ENCODE results near the gene LRRFIP1.

LRRFIP1 gene

DNA sequence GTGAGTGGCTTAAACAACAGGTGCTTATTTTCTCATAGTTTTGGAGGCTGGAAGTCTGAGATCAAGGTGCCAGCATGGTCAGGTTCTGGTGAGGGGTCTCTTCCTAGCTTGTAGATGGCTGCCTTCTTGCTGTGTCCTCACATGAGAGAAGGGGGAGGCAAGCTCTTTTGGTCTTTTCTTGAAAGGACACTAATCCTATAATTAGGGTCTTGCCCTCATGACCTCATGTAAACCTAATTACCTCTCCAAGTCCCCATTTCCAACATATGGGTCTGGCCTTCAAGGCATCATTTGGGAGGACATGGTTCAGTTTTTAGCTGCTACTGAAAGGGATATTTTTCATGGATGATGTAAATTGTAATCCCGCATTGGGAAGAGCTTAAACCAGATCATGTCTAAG, 189.1 kb downstream of the LRRFIP1 start:
- H3K4me1 ChIP-seq, result peaks cover 0 to 50% (median 0%) of the 10 kb centered on the region in 10 experiments; a peak in 8 of 20 replicates
- H3K4me3 ChIP-seq, result no peak overlapping the region
- H3K9ac ChIP-seq, result no peak overlapping the region
- no peak for TF ChIP-seq Cebpa-rat (IDR thresholded peaks at IDR 0.05)
- no peaks in the 10 kb centered on the region for H3K36me3 ChIP-seq
- no peak overlapping the region for H3K27ac ChIP-seq
- H3K27me3 ChIP-seq, result no peaks in the 10 kb centered on the region
- H3K9me3 ChIP-seq (replicated peaks in 1 of 11), result no peaks in the 10 kb centered on the region
- H3K4me2 ChIP-seq, result no peak overlapping the region
- no peaks in the 10 kb centered on the region for H4K20me1 ChIP-seq

DNA sequence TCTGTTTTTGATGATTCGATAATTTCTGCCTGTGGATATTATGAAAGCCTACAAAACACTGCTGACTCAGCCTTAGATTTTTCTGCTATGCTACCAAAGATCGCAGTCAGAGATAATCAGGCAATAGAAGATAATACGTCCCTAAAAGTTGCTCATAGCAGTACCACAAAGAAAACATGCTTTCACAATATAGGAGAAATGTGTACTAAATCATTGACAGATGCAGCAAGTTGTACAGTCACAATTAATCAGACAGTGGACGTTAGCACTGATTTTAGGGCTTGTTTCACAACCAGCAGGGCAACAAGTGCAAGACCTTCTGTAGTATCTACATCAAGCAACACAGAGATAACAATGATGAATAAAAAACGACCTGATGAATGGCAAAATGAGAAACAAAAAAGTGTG, 190.7 kb downstream of the LRRFIP1 start:
- H3K4me1 ChIP-seq, result peaks cover 0 to 50% (median 0%) of the 10 kb centered on the region in 10 experiments; a peak in 8 of 20 replicates
- no peaks in the 10 kb centered on the region for H3K27me3 ChIP-seq
- no peaks in the 10 kb centered on the region for H3K36me3 ChIP-seq
- peak overlapping the region in 3 of 11 experiments; percentile 50 to 78 (median 76); a peak in 6 of 22 replicates for H3K4me2 ChIP-seq
- no peak overlapping the region; a peak in 1 of 20 replicates for H3K4me3 ChIP-seq
- no peaks in the 10 kb centered on the region for H4K20me1 ChIP-seq
- TF ChIP-seq Cebpa-rat (IDR thresholded peaks at IDR 0.05), result peak in 1 of 11 experiments; percentile 52; a peak in 1 of 22 replicates
- H3K9ac ChIP-seq, result peak overlapping the region in 2 of 11 experiments; percentile 13 to 48; a peak in 3 of 22 replicates
- H3K9me3 ChIP-seq (replicated peaks in 1 of 11), result no peaks in the 10 kb centered on the region
- peak overlapping the region in 3 of 11 experiments; percentile 33 to 76 (median 65); a peak in 5 of 22 replicates for H3K27ac ChIP-seq

DNA sequence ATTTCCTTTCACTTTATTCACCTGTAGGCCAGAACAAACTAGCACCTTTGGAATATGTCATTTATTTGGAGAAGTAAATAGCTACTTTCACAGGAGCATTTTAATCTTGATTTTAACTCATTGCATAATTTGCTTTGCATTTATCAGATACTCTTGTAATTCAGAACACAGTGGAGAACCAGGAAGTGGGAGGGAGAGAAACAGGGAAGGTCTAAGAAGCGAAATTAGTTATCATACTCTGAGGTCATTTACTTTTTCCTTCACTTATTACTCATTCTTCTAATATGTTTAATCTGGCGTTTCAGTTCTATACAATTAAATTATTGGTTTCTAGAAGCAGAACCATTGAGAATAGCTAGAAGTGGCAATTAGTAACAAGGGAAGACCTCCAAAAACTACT, 191.8 kb downstream of the LRRFIP1 start:
- no peak overlapping the region; a peak in 1 of 22 replicates for H3K9ac ChIP-seq
- no peaks in the 10 kb centered on the region for H3K36me3 ChIP-seq
- H3K27me3 ChIP-seq, result no peaks in the 10 kb centered on the region
- no peaks in the 10 kb centered on the region for H3K9me3 ChIP-seq (replicated peaks in 1 of 11)
- peaks cover 0 to 50% (median 0%) of the 10 kb centered on the region in 10 experiments; a peak in 8 of 20 replicates for H3K4me1 ChIP-seq
- H3K4me3 ChIP-seq, result no peak overlapping the region
- H3K4me2 ChIP-seq, result peak overlapping the region in 4 of 11 experiments; percentile 39 to 78 (median 63); a peak in 8 of 22 replicates
- H4K20me1 ChIP-seq, result no peaks in the 10 kb centered on the region
- TF ChIP-seq Cebpa-rat (IDR thresholded peaks at IDR 0.05), result no peak
- peak overlapping the region in 3 of 11 experiments; percentile 22 to 76 (median 65); a peak in 5 of 22 replicates for H3K27ac ChIP-seq

DNA sequence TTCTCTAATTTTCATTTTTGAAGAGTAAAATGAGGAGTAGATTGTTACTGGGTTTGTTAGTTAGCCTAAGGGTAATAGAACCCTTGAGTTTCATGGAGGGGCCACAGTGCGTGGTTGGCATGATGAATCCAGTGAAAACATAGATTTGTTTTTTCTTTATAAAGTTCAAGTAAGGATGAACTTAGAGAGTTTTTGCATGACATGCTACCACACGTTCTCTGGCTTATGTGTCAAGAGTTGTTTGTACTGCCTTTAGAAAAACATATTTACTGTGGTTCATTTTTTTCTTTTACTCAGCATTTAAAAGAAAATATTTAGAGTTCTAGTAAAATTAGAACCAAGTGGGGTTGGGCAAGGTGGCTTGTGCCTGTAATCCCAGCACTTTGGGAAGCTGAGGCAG, 193.0 kb downstream of the LRRFIP1 start:
- no peak for TF ChIP-seq Cebpa-rat (IDR thresholded peaks at IDR 0.05)
- no peaks in the 10 kb centered on the region for H3K36me3 ChIP-seq
- H3K9ac ChIP-seq, result no peak overlapping the region
- H3K27ac ChIP-seq, result peak overlapping the region in 3 of 11 experiments; percentile 33 to 76 (median 65); a peak in 6 of 22 replicates
- H3K4me3 ChIP-seq, result no peak overlapping the region
- no peaks in the 10 kb centered on the region for H3K27me3 ChIP-seq
- no peaks in the 10 kb centered on the region for H3K9me3 ChIP-seq (replicated peaks in 1 of 11)
- peaks cover 0 to 50% (median 0%) of the 10 kb centered on the region in 10 experiments; a peak in 8 of 20 replicates for H3K4me1 ChIP-seq
- H3K4me2 ChIP-seq, result peak overlapping the region in 3 of 11 experiments; percentile 50 to 78 (median 76); a peak in 4 of 22 replicates
- no peaks in the 10 kb centered on the region for H4K20me1 ChIP-seq

DNA sequence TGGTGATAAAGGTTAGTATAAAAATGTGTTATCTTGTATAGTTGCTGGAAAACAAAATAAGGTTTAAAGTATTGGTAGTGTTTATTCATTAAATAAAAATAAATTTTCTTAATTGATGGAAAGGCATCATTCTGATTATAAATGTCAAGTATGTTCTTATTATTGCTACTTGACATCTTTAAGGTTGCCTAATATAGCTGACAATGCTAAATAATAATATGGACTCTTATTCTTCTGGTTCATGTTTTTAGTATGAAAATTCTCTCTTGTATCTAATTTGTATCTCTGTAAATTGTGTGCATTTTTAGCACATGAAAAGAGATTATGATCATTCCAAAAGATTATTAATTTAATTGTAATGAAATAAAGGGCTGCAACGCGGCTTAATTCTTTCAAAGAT, 196.2 kb downstream of the LRRFIP1 start:
- Histone ChIP-seq H3K9me3 (replicated peaks in 1 of 11) (no peaks in the 10 kb centered on the region), H4K20me1 (no peaks in the 10 kb centered on the region), H3K4me2 (no peak overlapping the region), H3K4me3 (no peak overlapping the region), H3K27me3 (no peaks in the 10 kb centered on the region), H3K4me1 (peaks cover 0 to 23% (median 0%) of the 10 kb centered on the region in 10 experiments; a peak in 8 of 20 replicates), H3K36me3 (no peaks in the 10 kb centered on the region), H3K27ac (no peak overlapping the region), H3K9ac (no peak overlapping the region)
- no peak for TF ChIP-seq Cebpa-rat (IDR thresholded peaks at IDR 0.05)

DNA sequence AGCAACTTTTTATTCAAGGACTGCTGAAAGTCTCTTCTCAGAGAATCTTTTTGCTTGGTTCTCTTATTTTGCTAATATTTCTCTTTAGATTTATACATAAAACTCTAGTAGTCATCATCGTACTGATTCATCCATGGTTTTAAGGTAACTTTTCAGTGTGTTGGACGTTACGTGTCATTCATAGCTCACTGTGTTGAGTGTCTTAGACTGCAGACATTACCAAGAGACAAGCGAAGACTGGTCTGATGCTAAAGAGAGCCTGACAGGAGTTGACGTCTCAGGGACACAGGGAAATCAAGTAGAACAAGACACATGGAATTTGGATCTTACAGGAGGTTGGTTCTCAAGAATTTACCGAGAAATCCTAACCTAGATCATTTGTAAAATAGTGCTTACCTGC, 196.7 kb downstream of the LRRFIP1 start:
- TF ChIP-seq Cebpa-rat (IDR thresholded peaks at IDR 0.05), result no peak
- Histone ChIP-seq H3K36me3 (no peaks in the 10 kb centered on the region), H3K4me1 (peaks cover 0 to 17% (median 0%) of the 10 kb centered on the region in 10 experiments; a peak in 8 of 20 replicates), H3K9ac (no peak overlapping the region), H3K27ac (no peak overlapping the region), H4K20me1 (no peaks in the 10 kb centered on the region), H3K9me3 (replicated peaks in 1 of 11) (no peaks in the 10 kb centered on the region), H3K4me2 (no peak overlapping the region), H3K27me3 (no peaks in the 10 kb centered on the region), H3K4me3 (no peak overlapping the region)

DNA sequence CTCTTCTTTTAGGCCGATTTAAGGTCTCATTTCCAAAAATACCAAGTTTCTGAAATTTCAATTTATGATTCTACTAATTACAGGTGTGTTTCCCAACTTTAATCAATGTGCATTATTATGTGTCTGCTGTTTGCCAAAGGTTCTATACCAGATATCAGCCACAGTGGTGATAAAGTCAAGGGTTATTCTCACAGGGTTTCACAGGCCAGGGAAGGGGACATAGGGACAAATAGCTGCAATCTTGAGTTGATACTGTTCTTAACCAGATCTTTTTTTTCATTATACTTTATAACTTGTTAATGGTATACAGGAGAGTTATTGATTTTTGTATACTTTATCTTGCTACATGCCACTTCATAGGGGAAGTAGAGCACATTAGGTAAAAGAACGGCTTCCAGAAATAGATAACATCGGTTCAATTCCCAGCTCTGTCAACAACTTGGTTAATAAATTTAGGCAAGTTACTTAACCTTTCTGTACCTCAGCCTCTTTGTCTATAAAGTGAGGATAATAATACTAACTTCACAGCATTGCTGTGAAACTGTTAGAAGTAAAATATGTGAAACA, 200.1 kb downstream of the LRRFIP1 start:
- no peak overlapping the region for H3K4me2 ChIP-seq
- no peaks in the 10 kb centered on the region for H3K36me3 ChIP-seq
- no peak overlapping the region for H3K27ac ChIP-seq
- H3K27me3 ChIP-seq, result no peaks in the 10 kb centered on the region
- H4K20me1 ChIP-seq, result no peaks in the 10 kb centered on the region
- TF ChIP-seq Cebpa-rat (IDR thresholded peaks at IDR 0.05), result no peak
- H3K9ac ChIP-seq, result no peak overlapping the region
- peaks cover 0 to 9% (median 8%) of the 10 kb centered on the region in 10 experiments; a peak in 11 of 20 replicates for H3K4me1 ChIP-seq
- H3K9me3 ChIP-seq (replicated peaks in 1 of 11), result no peaks in the 10 kb centered on the region
- H3K4me3 ChIP-seq, result no peak overlapping the region

All from BLaER1 treated with 17β-estradiol and CSF1 and Interleukin-3, amounts not matched to agents 10 nM and 100 nM (cell line).